IMR-90 (cell line): Measurements from ENCODE around the gene CDKN2B-AS1. TPM values are rescaled to one million over a fixed set of nuclear protein-coding genes. Genes with fewer than 3 reads are reported as not detected.

Experiments used
- ATAC-seq: fragments of 200-7000 bp; cut with Tn5 transposase; 2 replicates; pipeline ENCODE4 v1.9.1; 2020; ENCODE audit warnings: low read depth, mild to moderate bottlenecking, moderate library complexity
- BruUV-seq: library from RNA; stranded (reverse); fragments of 400-500 nt; replicated peaks from 2 replicates; lab custom pipeline; 2021; lab: Mats Ljungman, UMichigan
- CTCF ChIA-PET: fragments of 300-600 bp; formaldehyde crosslinking; extraction: SDS; loops from one replicate; lab custom pipeline; 2021; ENCODE audit warnings: antibody characterized with exemption; lab: Yijun Ruan, JAX
- POLR2A ChIA-PET: fragments of 300-600 bp; sonication (Branson Sonifier 250); formaldehyde crosslinking; loops from one replicate; lab custom pipeline; 2022; ENCODE audit warnings: antibody characterized with exemption; ENCODE audit not compliant: unreplicated experiment; lab: Charles Lee
- DNase-seq: peaks from one replicate; pipeline ENCODE4 v3.0.0; 2013
- H2AFZ ChIP-seq: replicated peaks from 2 replicates; pipeline ENCODE3; 2013; ENCODE audit warnings: low read length, mild to moderate bottlenecking; ENCODE audit not compliant: poor library complexity
- H2AK5ac ChIP-seq: 2 replicates; pipeline ENCODE4 v1.6.1; 2013; ENCODE audit warnings: low read depth, low read length, inconsistent platforms
- H2AK9ac ChIP-seq: replicated peaks from 2 replicates; pipeline ENCODE3; 2013; ENCODE audit warnings: mild to moderate bottlenecking, low read depth, low read length, moderate library complexity; ENCODE audit not compliant: poor library complexity
- H2BK120ac ChIP-seq: 2 replicates; pipeline ENCODE4 v1.6.1; 2013; ENCODE audit warnings: low read depth, low read length, inconsistent platforms
- H2BK15ac ChIP-seq: 3 replicates; pipeline ENCODE4 v1.6.1; 2013; ENCODE audit warnings: low read depth, low read length, inconsistent platforms
- H2BK20ac ChIP-seq: 2 replicates; pipeline ENCODE4 v1.6.1; 2013; ENCODE audit warnings: low read depth, mild to moderate bottlenecking, inconsistent platforms, low read length, moderate library complexity
- H2BK5ac ChIP-seq: 2 replicates; pipeline ENCODE4 v1.6.1; 2013; ENCODE audit warnings: mild to moderate bottlenecking, low read depth, low read length, inconsistent platforms; ENCODE audit not compliant: poor library complexity, severe bottlenecking
- H3K14ac ChIP-seq: replicated peaks from 2 replicates; pipeline ENCODE4 v1.6.1; 2013; ENCODE audit warnings: low read depth, low read length, inconsistent platforms
- H3K18ac ChIP-seq: 2 replicates; pipeline ENCODE4 v1.6.1; 2013; ENCODE audit warnings: low read depth, low read length, control low read depth
- H3K23ac ChIP-seq: 2 replicates; pipeline ENCODE4 v1.6.1; 2013; ENCODE audit warnings: low read depth, low read length, inconsistent platforms
- H3K27ac ChIP-seq: 2 replicates; pipeline ENCODE4 v1.5.1; 2013; ENCODE audit warnings: mild to moderate bottlenecking, control low read depth, low read length; ENCODE audit not compliant: insufficient read depth
- H3K27me3 ChIP-seq: 2 replicates; pipeline ENCODE4 v1.6.1; 2013; ENCODE audit warnings: low read length; ENCODE audit not compliant: control insufficient read depth, insufficient read depth
- H3K36me3 ChIP-seq: 2 replicates; pipeline ENCODE4 v1.6.1; 2013; ENCODE audit warnings: low read length, mixed read lengths; ENCODE audit not compliant: control insufficient read depth, insufficient read depth
- H3K4ac ChIP-seq: 2 replicates; pipeline ENCODE4 v1.6.1; 2013; ENCODE audit warnings: low read depth, low read length, inconsistent platforms
- H3K4me1 ChIP-seq: 2 replicates; pipeline ENCODE4 v1.6.1; 2013; ENCODE audit warnings: low read length, mixed read lengths; ENCODE audit not compliant: control insufficient read depth, insufficient read depth
- H3K4me2 ChIP-seq: 2 replicates; pipeline ENCODE4 v1.6.1; 2013; ENCODE audit warnings: low read depth, mild to moderate bottlenecking, control low read depth, low read length, moderate library complexity
- H3K4me3 ChIP-seq: 2 replicates; pipeline ENCODE4 v1.5.1; 2013; ENCODE audit warnings: low read depth, mild to moderate bottlenecking, control low read depth, low read length, moderate library complexity; ENCODE audit not compliant: insufficient read depth
- H3K56ac ChIP-seq: 2 replicates; pipeline ENCODE4 v1.6.1; 2013; ENCODE audit warnings: low read length, inconsistent platforms; ENCODE audit not compliant: insufficient read depth; ENCODE audit errors: extremely low read depth
- H3K79me1 ChIP-seq, 2 experiments: 2 replicates each; pipeline ENCODE4 v1.6.1; 2013; ENCODE audit warnings: low read length in 2 of 2, inconsistent platforms in 1 of 2, low read depth in 1 of 2
- H3K9ac ChIP-seq: 2 replicates; pipeline ENCODE4 v1.6.1; 2013; ENCODE audit warnings: low read depth, low read length, control low read depth
- H3K9me1 ChIP-seq: 2 replicates; pipeline ENCODE4 v1.6.1; 2013; ENCODE audit warnings: low read length, inconsistent platforms; ENCODE audit not compliant: insufficient read depth
- H3K9me3 ChIP-seq: 2 replicates; pipeline ENCODE4 v1.6.1; 2013; ENCODE audit warnings: low read length; ENCODE audit not compliant: control insufficient read depth, insufficient read depth
- H4K20me1 ChIP-seq: 2 replicates; pipeline ENCODE4 v1.6.1; 2013; ENCODE audit warnings: low read length, inconsistent platforms; ENCODE audit not compliant: insufficient read depth
- H4K5ac ChIP-seq: 2 replicates; pipeline ENCODE4 v1.6.1; 2013; ENCODE audit warnings: mild to moderate bottlenecking, low read depth, low read length, control low read depth
- H4K8ac ChIP-seq, 2 experiments: 2 replicates each; pipeline ENCODE4 v1.6.1; 2013; ENCODE audit warnings: low read depth in 2 of 2, low read length in 2 of 2, control low read depth in 1 of 2, inconsistent platforms in 1 of 2
- H4K91ac ChIP-seq: 2 replicates; pipeline ENCODE4 v1.6.1; 2013; ENCODE audit warnings: low read depth, low read length, inconsistent platforms; ENCODE audit not compliant: insufficient read depth
- CEBPB ChIP-seq: IDR thresholded peaks from 2 replicates; pipeline ENCODE4 v1.6.1; 2012; ENCODE audit warnings: low read depth, low read length, improper control_type of control experiment
- FOS ChIP-seq: fragments of 150-350 bp; IDR thresholded peaks from 2 replicates; pipeline ENCODE4 v1.6.1; 2016; ENCODE audit warnings: low read depth, low read length
- MAFK ChIP-seq: IDR thresholded peaks from 2 replicates; pipeline ENCODE4 v1.6.1; 2012; ENCODE audit warnings: low read depth, low read length, improper control_type of control experiment
- MAZ ChIP-seq: IDR thresholded peaks from 2 replicates; pipeline ENCODE4 v1.6.1; 2012; ENCODE audit warnings: low read depth, mild to moderate bottlenecking, low read length, improper control_type of control experiment, moderate library complexity, borderline replicate concordance
- MXI1 ChIP-seq: IDR thresholded peaks from 2 replicates; pipeline ENCODE4 v1.6.1; 2012; ENCODE audit warnings: low read depth, mild to moderate bottlenecking, low read length, moderate library complexity, borderline replicate concordance
- POLR2A ChIP-seq: IDR thresholded peaks from 2 replicates; pipeline ENCODE4 v1.6.1; 2012; ENCODE audit warnings: mild to moderate bottlenecking, low read depth, low read length
- RAD21 ChIP-seq: IDR thresholded peaks from 2 replicates; pipeline ENCODE4 v1.6.1; 2012; ENCODE audit warnings: low read length, improper control_type of control experiment
- RCOR1 ChIP-seq: IDR thresholded peaks from 2 replicates; pipeline ENCODE4 v1.6.1; 2012; ENCODE audit warnings: mild to moderate bottlenecking, low read length, improper control_type of control experiment; ENCODE audit not compliant: insufficient replicate concordance
- WGBS, 2 experiments: methylation state at CpG; one replicate each; pipeline versions ENCODE4 v1.1.5 to v1.1.7; 2013; ENCODE audit warnings: missing lambda C conversion rate in 2 of 2; ENCODE audit not compliant: insufficient read length in 1 of 2; ENCODE audit errors: extremely low coverage in 2 of 2; 5-methylcytosine and 5-hydroxymethylcytosine counted together
- dilution Hi-C: fragments of 300-500 bp; cut with HindIII; formaldehyde crosslinking; loops from one replicate; pipeline ENCODE4 v1.14.3; 2018; ENCODE audit warnings: low sequenced_read_pairs; ENCODE audit not compliant: unreplicated experiment
- in situ Hi-C: fragments of 300-500 bp; cut with MboI; formaldehyde crosslinking; loops from 3 replicates; pipeline ENCODE4 v1.14.3; 2019; ENCODE audit warnings: low sequenced_read_pairs, inconsistent platforms, mixed read lengths
- intact Hi-C: fragments of 100-400 bp; cut with micrococcal nuclease; formaldehyde crosslinking; loops from 2 replicates; pipeline ENCODE4 v1.10.0; 2022
- polyA plus RNA-seq, 3 experiments: library from polyadenylated mRNA; depleted of rRNA; stranded (reverse); fragments of >200 nt; gene quantifications; 2 replicates each; pipeline ENCODE4 v1.2.3, GENCODE V29; 2012; ENCODE audit warnings: low replicate concordance in 1 of 3
- total RNA-seq: library from RNA; depleted of rRNA; stranded (reverse); fragments of >200 nt; gene quantifications from 2 replicates; pipeline ENCODE4 v1.2.3, GENCODE V29; 2012
- TF ChIP-seq, protein P1 (sequence below): conservative IDR thresholded peaks from 2 replicates; pipeline ENCODE4 v1.5.1; 2012; ENCODE audit warnings: mild to moderate bottlenecking, low read depth, low read length, improper control_type of control experiment
- TF ChIP-seq, protein P2 (sequence below): fragments of 150-350 bp; IDR thresholded peaks from 2 replicates; pipeline ENCODE4 v1.6.1; 2016; ENCODE audit warnings: low read depth, mild to moderate bottlenecking, low read length, moderate library complexity, borderline replicate concordance
- TF ChIP-seq, protein P3 (sequence below): fragments of 150-350 bp; IDR thresholded peaks from 2 replicates; pipeline ENCODE4 v1.6.1; 2017; ENCODE audit warnings: mild to moderate bottlenecking, antibody characterized with exemption, low read length, low read depth

The CDKN2B-AS1 gene
- total and polyA plus RNA-seq, 2 of the 4 experiments (the other 2 are of a cell fraction): 1.0 to 1.1 TPM

DNA sequence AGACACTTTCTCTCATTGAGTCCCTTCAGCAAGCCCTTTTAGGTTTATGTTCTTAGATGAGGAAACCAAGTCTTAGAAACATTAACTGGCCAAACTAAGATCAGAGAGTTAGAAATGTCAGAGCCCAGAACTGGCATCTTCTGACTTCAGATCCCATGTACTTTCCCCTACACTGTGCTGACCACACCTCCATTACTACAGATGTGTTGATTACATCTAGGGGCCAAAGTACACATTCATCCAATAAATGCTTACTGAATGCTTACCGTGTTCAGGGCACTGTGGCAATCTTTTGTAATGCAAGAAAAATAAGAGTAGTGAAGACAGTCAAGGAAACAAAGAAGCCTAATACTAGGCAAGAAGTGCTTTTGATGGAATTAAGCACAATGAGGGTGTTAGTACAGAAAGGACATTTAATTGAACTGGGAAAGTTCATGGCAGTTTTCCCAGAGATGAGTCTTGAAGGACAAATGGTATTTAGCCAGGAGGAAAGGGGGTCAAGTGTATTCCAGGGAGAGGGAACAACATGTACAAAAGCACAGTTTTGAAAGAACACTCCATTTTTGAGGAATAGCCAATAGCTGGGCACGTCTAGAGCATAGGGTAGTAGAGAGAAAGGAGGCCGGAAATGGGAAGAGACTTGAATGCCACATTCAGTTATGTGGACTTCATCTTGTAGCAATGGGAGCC, 104.2 kb downstream of the CDKN2B-AS1 start:
- no peak overlapping the region for H2AK9ac ChIP-seq
- no peak for TF ChIP-seq POLR2A
- no peak for TF ChIP-seq MAZ
- no peak for TF ChIP-seq FOS
- TF ChIP-seq, protein P1, sequence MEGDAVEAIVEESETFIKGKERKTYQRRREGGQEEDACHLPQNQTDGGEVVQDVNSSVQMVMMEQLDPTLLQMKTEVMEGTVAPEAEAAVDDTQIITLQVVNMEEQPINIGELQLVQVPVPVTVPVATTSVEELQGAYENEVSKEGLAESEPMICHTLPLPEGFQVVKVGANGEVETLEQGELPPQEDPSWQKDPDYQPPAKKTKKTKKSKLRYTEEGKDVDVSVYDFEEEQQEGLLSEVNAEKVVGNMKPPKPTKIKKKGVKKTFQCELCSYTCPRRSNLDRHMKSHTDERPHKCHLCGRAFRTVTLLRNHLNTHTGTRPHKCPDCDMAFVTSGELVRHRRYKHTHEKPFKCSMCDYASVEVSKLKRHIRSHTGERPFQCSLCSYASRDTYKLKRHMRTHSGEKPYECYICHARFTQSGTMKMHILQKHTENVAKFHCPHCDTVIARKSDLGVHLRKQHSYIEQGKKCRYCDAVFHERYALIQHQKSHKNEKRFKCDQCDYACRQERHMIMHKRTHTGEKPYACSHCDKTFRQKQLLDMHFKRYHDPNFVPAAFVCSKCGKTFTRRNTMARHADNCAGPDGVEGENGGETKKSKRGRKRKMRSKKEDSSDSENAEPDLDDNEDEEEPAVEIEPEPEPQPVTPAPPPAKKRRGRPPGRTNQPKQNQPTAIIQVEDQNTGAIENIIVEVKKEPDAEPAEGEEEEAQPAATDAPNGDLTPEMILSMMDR: no peak
- TF ChIP-seq, protein P2, sequence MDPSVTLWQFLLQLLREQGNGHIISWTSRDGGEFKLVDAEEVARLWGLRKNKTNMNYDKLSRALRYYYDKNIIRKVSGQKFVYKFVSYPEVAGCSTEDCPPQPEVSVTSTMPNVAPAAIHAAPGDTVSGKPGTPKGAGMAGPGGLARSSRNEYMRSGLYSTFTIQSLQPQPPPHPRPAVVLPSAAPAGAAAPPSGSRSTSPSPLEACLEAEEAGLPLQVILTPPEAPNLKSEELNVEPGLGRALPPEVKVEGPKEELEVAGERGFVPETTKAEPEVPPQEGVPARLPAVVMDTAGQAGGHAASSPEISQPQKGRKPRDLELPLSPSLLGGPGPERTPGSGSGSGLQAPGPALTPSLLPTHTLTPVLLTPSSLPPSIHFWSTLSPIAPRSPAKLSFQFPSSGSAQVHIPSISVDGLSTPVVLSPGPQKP: no peak
- TF ChIP-seq MXI1: no peak
- TF ChIP-seq CEBPB: no peak
- no peak for TF ChIP-seq RCOR1
- TF ChIP-seq, protein P3, sequence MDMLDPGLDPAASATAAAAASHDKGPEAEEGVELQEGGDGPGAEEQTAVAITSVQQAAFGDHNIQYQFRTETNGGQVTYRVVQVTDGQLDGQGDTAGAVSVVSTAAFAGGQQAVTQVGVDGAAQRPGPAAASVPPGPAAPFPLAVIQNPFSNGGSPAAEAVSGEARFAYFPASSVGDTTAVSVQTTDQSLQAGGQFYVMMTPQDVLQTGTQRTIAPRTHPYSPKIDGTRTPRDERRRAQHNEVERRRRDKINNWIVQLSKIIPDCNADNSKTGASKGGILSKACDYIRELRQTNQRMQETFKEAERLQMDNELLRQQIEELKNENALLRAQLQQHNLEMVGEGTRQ: no peak
- no peak for TF ChIP-seq RAD21
- no peak for TF ChIP-seq MAFK
- no peak overlapping the region for H3K4me2 ChIP-seq
- 67% methylated on average over 1 of the region's 3 CpGs; no CpG with 5 or more reads in 1 of the 2 experiments for WGBS, 2 experiments
- dilution Hi-C loops (no loop called here), intact Hi-C loops (no loop called here), in situ Hi-C loops (no loop called here)
- no peaks in the 10 kb centered on the region for H3K9me3 ChIP-seq
- H4K5ac ChIP-seq: peak overlapping the region; percentile 68; the same call in 1 of the 2 replicates
- BruUV-seq: no TSS peak
- H3K9me1 ChIP-seq: no peaks in the 10 kb centered on the region
- peak overlapping the region; percentile 60 for H3K14ac ChIP-seq
- ATAC-seq (no peak), DNase-seq (no peak)
- peak overlapping the region; percentile 92; the same call in 1 of the 2 replicates for H3K18ac ChIP-seq
- peak overlapping the region; percentile 40 for H2BK20ac ChIP-seq
- H3K36me3 ChIP-seq: no peaks in the 10 kb centered on the region
- no peak overlapping the region for H2AFZ ChIP-seq
- peak overlapping the region in 1 of 2 experiments; percentile 11; a peak in 1 of 4 replicates for H4K8ac ChIP-seq
- peak overlapping the region; percentile 81 for H2BK120ac ChIP-seq
- CTCF ChIA-PET: interaction anchor here (0.7 kb wide), 1 partner anchor 20 kb away, joined by 3 read pairs; no protein-coding TSS in a partner anchor
- no peak overlapping the region for H3K56ac ChIP-seq
- H3K4me1 ChIP-seq: peaks cover 11% of the 10 kb centered on the region; the same call in 1 of the 2 replicates
- H2AK5ac ChIP-seq: peak overlapping the region; percentile 23; the same call in 1 of the 2 replicates
- peak overlapping the region; percentile 60; the same call in 1 of the 2 replicates for H4K91ac ChIP-seq
- H3K23ac ChIP-seq: no peak overlapping the region
- H4K20me1 ChIP-seq: no peaks in the 10 kb centered on the region
- no peak overlapping the region for H2BK5ac ChIP-seq
- POLR2A ChIA-PET: no interaction called here
- H3K27me3 ChIP-seq: no peaks in the 10 kb centered on the region
- no peak overlapping the region for H3K9ac ChIP-seq
- peak overlapping the region; percentile 22; the same call in 2 of the 3 replicates for H2BK15ac ChIP-seq
- no peak overlapping the region for H3K4me3 ChIP-seq
- H3K4ac ChIP-seq: peak overlapping the region; percentile 52; the same call in 1 of the 2 replicates
- H3K79me1 ChIP-seq: no peaks in the 10 kb centered on the region
- H3K27ac ChIP-seq: no peak overlapping the region
